Measurements from ENCODE around the gene PRR3. TPM values are rescaled to one million over a fixed set of nuclear protein-coding genes. Genes with fewer than 3 reads are reported as not detected.
A peak's percentile ranks its signal among the peaks of the same experiment; 100 is the strongest.

Gene PRR3
- total RNA-seq, 1 experiment from 2014 or later = 16.5 TPM

DNA sequence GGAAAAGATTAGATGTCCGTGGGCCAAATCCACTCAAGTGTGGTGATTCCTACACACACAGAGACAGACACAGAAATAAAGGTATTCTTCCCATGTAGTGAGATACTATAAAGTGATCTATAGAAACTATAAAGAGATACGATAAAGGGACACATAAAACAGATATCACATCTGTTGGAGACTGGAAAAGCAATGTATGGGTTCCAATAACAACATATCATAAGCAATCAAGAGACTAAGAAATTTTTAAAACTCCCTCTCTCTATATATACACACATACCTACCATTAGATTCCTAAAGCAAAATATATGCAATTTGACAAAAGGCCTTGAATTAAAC is 54.7 kb downstream of the PRR3 start:
- no TSS peak for BruUV-seq (replicated peaks)
- Histone ChIP-seq H3K9me3 (ENCODE audit: control insufficient read depth, insufficient read depth, low read depth, low read length) (no peaks in the 10 kb centered on the region), H3K4me1 (ENCODE audit: control insufficient read depth, insufficient read depth, low read length) (peaks cover 32% of the 10 kb centered on the region), H3K27me3 (ENCODE audit: control insufficient read depth, insufficient read depth, low read length) (no peaks in the 10 kb centered on the region), H3K36me3 (ENCODE audit: control insufficient read depth, insufficient read depth, low read length) (peaks cover 28% of the 10 kb centered on the region), H3K4me3 (ENCODE audit: low read depth in 2 of 2, low read length in 2 of 2) (no peak overlapping the region), H3K27ac (ENCODE audit: low read length) (no peak overlapping the region)
- intact Hi-C loops (cut with micrococcal nuclease; ENCODE audit: unreplicated experiment) (no loop called here), in situ Hi-C loops (cut with HindIII; ENCODE audit: low pct_unique_long_range_greater_than_20kb, low sequenced_read_pairs) (no loop called here)
- CTCF ChIA-PET = no interaction called here
- DNase-seq (ENCODE audit: low read depth, low spot score) (no peak), ATAC-seq (no peak)
- TF ChIP-seq POLR2AphosphoS5 (IDR thresholded peaks at IDR 0.05; ENCODE audit: low read depth, low read length) = peak; percentile 58
- TF ChIP-seq, protein P1, sequence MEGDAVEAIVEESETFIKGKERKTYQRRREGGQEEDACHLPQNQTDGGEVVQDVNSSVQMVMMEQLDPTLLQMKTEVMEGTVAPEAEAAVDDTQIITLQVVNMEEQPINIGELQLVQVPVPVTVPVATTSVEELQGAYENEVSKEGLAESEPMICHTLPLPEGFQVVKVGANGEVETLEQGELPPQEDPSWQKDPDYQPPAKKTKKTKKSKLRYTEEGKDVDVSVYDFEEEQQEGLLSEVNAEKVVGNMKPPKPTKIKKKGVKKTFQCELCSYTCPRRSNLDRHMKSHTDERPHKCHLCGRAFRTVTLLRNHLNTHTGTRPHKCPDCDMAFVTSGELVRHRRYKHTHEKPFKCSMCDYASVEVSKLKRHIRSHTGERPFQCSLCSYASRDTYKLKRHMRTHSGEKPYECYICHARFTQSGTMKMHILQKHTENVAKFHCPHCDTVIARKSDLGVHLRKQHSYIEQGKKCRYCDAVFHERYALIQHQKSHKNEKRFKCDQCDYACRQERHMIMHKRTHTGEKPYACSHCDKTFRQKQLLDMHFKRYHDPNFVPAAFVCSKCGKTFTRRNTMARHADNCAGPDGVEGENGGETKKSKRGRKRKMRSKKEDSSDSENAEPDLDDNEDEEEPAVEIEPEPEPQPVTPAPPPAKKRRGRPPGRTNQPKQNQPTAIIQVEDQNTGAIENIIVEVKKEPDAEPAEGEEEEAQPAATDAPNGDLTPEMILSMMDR (IDR thresholded peaks at IDR 0.05) = no peak
- TF ChIP-seq, protein P2, sequence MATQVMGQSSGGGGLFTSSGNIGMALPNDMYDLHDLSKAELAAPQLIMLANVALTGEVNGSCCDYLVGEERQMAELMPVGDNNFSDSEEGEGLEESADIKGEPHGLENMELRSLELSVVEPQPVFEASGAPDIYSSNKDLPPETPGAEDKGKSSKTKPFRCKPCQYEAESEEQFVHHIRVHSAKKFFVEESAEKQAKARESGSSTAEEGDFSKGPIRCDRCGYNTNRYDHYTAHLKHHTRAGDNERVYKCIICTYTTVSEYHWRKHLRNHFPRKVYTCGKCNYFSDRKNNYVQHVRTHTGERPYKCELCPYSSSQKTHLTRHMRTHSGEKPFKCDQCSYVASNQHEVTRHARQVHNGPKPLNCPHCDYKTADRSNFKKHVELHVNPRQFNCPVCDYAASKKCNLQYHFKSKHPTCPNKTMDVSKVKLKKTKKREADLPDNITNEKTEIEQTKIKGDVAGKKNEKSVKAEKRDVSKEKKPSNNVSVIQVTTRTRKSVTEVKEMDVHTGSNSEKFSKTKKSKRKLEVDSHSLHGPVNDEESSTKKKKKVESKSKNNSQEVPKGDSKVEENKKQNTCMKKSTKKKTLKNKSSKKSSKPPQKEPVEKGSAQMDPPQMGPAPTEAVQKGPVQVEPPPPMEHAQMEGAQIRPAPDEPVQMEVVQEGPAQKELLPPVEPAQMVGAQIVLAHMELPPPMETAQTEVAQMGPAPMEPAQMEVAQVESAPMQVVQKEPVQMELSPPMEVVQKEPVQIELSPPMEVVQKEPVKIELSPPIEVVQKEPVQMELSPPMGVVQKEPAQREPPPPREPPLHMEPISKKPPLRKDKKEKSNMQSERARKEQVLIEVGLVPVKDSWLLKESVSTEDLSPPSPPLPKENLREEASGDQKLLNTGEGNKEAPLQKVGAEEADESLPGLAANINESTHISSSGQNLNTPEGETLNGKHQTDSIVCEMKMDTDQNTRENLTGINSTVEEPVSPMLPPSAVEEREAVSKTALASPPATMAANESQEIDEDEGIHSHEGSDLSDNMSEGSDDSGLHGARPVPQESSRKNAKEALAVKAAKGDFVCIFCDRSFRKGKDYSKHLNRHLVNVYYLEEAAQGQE (IDR thresholded peaks at IDR 0.05; ENCODE audit: insufficient read depth in 1 of 2, low read depth in 2 of 2, low read length in 1 of 2) = no peak
- TF ChIP-seq SIN3A (IDR thresholded peaks at IDR 0.05; ENCODE audit: borderline replicate concordance, insufficient read depth, low read depth, low read length) = no peak
- POLR2A ChIA-PET = interaction anchor here (1.5 kb wide), 1 partner anchor 11 kb away, joined by 4 read pairs; no protein-coding TSS in a partner anchor

DNA sequence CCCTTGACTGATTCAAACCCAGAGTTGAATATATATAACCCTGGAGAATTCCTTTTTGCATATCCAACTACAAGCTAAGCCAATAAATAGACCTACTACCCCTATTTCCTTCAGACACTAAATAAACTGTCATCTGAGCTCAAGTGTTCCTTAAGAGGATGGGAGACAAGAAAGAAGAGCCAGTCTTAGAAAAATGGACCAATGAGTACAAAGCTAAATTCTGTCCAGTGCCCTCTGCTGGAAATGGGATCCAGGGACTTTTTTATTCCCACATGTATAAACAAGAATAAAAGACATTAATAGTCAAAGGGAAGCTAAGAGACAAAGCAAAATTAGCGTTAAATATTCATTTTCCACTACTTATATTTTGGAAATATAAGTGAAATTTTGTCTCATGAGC is 55.1 kb downstream of the PRR3 start:
- in situ Hi-C loops (cut with HindIII; ENCODE audit: low pct_unique_long_range_greater_than_20kb, low sequenced_read_pairs) = no loop called here
- DNase-seq (ENCODE audit: low read depth, low spot score) (no peak), ATAC-seq (no peak)
- Histone ChIP-seq H3K9me3 (ENCODE audit: control insufficient read depth, insufficient read depth, low read depth, low read length) (no peaks in the 10 kb centered on the region), H3K4me1 (ENCODE audit: control insufficient read depth, insufficient read depth, low read length) (peaks cover 32% of the 10 kb centered on the region), H3K4me3 (ENCODE audit: low read depth in 2 of 2, low read length in 2 of 2) (no peak overlapping the region), H3K36me3 (ENCODE audit: control insufficient read depth, insufficient read depth, low read length) (peaks cover 26% of the 10 kb centered on the region), H3K27ac (ENCODE audit: low read length) (no peak overlapping the region), H3K27me3 (ENCODE audit: control insufficient read depth, insufficient read depth, low read length) (no peaks in the 10 kb centered on the region)
- ChIA-PET POLR2A (interaction anchor here (1.5 kb wide), 2 partner anchors 11 to 14 kb away, joined by 4 to 8 read pairs; no protein-coding TSS in a partner anchor), CTCF (interaction anchor here (0.9 kb wide), 1 partner anchor 131 kb away, joined by 5 read pairs; no protein-coding TSS in a partner anchor)
- no TSS peak for BruUV-seq (replicated peaks)
- intact Hi-C loops (cut with micrococcal nuclease; ENCODE audit: unreplicated experiment) = no loop called here
- TF ChIP-seq, protein P2 (IDR thresholded peaks at IDR 0.05; ENCODE audit: insufficient read depth in 1 of 2, low read depth in 2 of 2, low read length in 1 of 2) = no peak
- peak; percentile 38; the same call in 1 of the 2 replicates for TF ChIP-seq POLR2AphosphoS5 (IDR thresholded peaks at IDR 0.05; ENCODE audit: low read depth, low read length)
- TF ChIP-seq, protein P1 (IDR thresholded peaks at IDR 0.05) = peak; percentile 55; the same call in 1 of the 2 replicates

Data from Panc1 (cell line).